GM19043 (cell line): Measurements from ENCODE around the gene SLC2A4.
"Not testable (repeated sequence)": the region's sequence is repeated elsewhere in the genome, so short reads cannot be mapped to it uniquely, and the experiment has no call there.

Experiments used
- ATAC-seq: cut with Tn5 transposase; IDR thresholded peaks from one replicate; pipeline ENCODE4 v1.9.1; 2021; ENCODE audit warnings: low read depth; ENCODE audit not compliant: unreplicated experiment

Gene SLC2A4

GRCh38 chr17:7337600-7337999 is 56.1 kb downstream of the SLC2A4 start:
- ATAC-seq: not testable (repeated sequence)
